ENCODE measurements around the gene TSEN54.
"Not testable (repeated sequence)": the region's sequence is repeated elsewhere in the genome, so short reads cannot be mapped to it uniquely, and the experiment has no call there.

TSEN54 gene

DNA sequence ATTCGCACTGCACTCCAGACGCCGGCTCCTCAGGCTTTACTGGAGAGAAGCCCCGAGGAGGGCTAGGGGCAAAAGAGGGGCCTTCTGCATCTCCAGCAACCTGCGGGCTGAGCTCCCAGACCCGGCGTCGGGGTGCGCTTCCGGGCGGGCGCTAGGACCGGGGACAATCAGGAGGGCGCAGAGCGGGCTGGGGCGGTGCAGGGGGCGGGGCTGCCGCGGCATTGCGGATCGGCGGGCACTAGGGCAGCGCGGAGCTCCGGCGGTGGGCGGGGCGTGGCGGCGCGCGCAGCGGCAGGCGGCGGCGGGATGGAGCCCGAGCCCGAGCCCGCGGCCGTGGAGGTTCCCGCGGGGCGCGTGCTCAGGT lies at the start of gene TSEN54:
Gene TSEN54 (plus strand): TSS at position 274 of the 364 bp plus-strand sequence. CDS start 33 bp downstream, at position 307.
- DNase-seq (ENCODE audit: low spot score), result peak; percentile 95

DNA sequence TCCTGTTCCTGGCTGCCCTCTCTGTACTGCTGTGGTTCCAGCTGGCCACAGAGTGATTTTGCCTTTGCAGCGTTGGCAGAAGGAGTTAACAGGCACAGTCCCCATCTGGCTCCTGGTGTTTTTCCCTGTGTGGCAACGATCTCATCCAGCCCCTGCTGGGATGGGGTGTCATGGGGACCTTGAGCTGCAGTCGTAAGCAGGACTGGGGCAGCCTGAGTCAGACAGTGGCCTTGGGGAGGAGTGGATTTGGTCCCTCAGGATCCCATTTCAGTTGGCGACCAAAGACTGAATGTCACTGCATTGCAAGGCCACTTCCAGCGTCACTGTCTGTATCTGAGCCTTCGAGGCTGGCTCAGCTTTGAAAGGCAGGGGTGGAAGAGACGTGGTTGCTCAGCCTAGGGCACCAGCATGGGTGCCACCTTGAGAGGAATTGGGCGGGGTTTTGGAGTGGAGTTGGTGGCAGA lies 48.0 kb upstream of the TSEN54 start:
- no peak for DNase-seq (ENCODE audit: low spot score)

DNA sequence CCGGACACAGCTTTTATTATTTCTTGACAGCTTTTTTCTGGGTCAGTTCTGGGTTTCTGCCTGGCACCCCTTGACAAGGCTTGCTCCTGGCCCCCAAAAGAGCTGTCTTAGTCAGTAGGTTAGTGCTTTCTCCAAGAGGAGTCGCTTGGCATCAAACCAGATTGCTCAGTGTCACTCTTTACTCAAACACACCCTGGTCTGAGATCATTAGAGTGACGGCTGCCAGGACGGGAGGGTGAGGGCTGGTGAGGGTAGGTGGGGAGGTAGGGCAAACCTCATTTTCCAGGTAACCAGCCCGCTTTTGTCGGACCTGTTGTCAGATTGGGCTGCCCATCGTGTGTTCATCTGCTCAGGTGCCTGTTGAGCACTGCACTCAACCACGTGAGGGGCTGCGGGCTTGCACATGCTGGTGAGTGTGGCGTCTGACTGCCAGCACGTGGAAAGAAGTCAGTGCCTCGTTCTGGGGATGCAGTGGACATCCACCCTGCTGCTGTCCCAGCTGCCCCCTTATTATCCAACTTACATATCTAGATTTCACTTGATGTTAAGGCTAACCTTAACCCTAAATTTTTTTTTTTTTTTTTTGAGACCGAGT lies 47.5 kb upstream of the TSEN54 start:
- DNase-seq (ENCODE audit: low spot score), result no peak

DNA sequence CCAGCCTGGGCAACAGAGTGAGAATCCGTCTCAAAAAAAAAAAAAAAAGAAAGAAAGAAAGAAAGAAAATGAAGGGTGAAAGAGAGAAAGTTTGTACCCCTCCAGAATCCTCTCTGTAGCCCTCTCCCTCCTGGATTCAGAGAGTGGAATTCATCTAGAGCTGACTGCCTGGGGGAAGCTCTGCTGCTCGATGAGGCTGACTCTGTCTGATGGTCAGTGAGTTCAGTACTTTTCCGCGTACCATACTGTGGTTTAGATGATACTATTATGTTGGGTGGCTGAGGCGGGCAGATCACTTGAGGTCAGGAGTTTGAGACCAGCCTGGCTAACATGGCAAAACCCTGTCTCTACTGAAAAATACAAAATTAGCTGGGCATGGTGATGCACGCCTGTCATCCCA lies 45.1 kb upstream of the TSEN54 start:
- DNase-seq (ENCODE audit: low spot score), result no peak

DNA sequence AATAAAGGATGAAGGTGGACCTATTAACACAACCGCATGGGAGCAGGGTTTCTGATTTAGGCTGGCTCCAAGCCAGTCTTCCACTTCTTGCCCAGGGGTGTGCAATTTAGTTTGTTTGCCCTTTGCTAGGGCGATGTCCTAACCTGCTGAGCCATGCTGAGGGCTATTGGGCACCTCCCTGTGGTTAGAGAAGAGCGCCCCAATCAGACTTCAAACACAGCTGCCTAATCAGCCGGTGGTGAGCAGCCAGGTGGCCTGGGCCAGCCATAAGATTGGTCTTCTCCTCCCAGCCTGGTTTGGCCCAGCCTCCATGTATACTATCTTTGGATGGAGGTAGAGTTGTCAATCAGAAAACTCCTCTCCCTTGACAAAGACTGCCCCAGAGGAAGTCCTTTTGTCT lies 44.2 kb upstream of the TSEN54 start:
- no peak for DNase-seq (ENCODE audit: low spot score)

DNA sequence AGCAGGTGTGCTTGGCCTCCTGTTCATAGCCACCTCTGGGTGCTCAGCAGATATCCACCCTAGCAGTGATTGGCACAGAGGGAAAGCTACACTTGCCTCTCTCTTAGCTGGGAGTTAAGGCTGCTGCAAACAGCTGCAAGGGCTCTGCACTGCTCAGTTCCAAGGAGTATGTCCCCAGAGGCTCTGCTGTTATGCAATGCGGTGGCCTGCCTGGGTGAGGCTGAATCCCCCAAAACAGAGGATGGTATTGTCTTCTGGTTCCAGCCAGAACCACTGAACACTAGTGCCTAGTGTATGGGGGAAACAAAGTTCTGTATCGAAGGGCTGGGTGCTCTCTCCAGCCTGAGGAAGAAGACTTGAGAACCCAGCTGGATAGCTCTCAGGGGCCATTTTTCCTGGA lies 43.1 kb upstream of the TSEN54 start:
- no peak for DNase-seq (ENCODE audit: low spot score)

DNA sequence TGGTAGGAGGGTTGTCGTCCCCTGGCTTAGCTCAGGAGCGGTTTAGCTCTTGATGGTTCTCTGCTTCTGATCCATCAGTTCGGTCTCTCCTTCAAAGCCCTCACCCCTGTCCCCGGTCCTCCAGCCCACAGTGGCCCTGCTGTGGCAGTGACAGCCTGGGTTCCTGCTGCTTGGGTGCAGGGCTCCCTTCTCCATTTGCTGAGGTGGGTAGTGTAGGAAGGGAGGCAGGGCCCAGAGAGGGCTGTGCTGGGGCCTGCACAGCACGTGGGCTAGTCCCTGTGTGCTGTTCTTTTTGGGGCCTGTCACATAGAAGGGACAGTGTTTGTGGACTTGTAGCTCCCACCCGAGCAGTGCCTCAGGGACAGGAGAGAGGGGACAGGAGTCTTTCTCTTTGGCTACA lies 41.6 kb upstream of the TSEN54 start:
- no peak for DNase-seq (ENCODE audit: low spot score)

DNA sequence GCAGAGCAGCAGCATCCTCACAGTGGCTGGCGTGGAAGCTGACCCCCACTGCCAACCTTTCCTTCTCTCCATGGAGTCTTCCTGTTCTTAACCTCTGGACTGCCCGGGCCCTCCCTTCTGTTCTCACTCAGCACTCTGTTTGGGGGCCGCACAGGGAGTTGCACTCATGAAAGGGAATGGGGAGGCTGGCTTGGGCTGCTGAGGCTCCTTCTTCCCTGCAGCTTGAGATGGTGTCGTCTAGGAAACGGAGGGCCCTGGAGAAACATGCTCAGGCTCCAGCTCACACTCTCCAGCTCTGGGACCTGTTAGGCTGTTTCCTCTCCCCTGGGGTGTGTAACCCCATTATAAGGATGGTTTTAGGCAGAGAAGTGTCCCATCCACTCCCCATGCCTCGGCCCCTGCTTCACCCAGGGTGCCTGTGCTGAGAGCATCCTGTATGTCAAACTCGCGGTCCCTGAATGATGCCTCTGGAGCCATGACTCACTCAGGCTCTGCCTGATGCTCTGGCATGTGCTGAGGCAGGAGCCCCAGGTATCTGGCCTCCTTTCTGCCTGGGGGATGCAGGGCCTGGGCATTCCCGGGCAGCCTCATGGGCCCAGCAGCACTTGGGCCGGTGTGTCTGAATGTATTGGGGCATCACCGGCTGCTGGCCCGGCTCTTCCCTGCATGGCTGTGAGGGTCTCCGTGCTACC lies 41.0 kb upstream of the TSEN54 start:
- DNase-seq (ENCODE audit: low spot score), result no peak

DNA sequence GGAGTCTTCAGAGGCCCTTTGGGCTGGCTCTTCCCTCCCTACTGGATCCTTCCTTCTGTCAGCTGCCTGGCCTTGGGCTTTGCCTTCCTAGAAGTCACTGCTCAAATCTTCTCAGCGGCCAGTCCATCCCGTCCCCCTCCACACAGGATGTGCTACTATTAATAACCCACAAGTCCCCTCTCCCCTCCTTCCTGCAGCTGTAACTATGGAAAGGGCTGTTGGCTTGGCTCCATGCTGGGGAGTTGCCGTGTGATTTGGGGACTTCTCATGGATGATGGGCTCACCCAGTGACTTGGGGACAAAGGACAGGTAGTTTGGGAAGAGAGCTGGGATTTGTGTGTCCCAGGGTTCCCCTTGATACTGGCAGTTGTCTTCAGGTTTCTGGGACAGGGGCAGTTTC lies 40.5 kb upstream of the TSEN54 start:
- no peak for DNase-seq (ENCODE audit: low spot score)

DNA sequence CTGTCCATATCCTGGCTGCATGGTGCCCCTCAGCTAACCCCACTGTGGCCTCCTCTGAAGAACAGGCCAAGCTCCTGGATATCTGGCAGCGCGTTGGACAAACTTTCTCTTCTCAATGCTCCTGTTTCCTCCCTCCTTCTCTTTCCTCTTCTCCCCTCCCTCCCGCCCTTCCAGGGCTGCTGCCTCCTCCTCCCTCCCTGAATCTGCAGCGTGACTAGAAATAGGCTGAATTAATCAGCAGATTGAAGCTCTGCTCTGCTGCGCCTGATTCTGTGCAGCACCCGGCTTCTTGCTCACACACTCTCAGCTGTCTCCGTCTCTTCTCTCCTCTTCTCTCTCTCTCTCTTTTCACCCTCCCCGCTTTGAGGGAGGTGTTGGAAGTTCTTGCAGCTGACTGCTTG lies 40.1 kb upstream of the TSEN54 start:
- DNase-seq (ENCODE audit: low spot score), result no peak

DNA sequence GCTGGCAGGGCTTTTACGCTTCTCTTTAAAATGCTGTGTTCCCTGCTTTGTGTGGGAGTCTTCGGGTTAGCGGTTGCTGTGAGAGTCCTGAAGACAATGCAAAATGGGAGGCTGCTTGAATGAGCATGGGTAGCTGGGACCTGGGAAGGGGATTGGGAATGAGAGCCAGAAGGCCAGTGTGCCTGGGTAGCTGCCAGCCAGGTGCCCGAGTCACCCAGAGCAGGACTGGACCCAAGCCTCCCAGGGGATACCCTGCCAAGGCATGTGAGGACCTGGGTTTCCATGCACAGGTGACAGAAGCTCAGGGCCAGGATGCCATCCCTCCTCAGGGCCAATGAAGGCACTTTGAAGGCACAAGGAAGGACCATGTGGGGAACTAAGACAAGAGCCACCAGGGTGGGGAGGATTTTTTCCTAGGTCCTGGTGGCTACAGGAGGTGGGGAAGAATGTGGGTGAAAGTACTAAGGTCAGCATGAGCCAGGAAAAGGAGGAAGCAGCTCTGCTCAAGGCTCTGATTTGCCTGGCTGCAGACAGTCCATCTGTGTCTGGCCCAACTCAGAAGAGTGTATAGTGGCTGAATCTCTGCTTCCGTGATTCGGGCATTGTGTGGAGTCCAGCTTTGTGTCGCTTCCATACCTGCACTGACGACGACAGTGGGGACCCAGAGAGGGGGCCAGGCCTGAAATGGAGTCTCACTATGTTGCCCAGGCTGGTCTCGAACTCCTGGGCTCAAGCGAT lies 39.4 kb upstream of the TSEN54 start:
- DNase-seq (ENCODE audit: low spot score), result no peak

DNA sequence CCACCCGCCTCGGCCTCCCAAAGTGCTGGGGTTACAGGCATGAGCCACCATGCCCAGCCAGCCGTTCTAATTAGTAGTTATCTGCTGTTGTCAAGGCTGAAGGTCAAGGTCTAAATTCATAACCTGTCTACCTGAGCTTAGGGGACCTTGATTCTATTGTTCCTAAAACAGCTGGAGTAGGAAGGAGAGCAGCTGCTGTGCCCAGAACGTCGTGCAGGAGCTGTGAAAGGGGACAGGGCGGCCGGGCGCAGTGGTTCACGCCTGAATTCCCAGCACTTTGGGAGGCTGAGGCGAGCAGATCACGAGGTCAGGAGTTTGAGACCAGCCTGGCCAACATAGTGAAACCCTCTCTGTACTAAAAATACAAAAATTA lies 38.9 kb upstream of the TSEN54 start:
- not testable (repeated sequence) for DNase-seq (ENCODE audit: low spot score)

DNA sequence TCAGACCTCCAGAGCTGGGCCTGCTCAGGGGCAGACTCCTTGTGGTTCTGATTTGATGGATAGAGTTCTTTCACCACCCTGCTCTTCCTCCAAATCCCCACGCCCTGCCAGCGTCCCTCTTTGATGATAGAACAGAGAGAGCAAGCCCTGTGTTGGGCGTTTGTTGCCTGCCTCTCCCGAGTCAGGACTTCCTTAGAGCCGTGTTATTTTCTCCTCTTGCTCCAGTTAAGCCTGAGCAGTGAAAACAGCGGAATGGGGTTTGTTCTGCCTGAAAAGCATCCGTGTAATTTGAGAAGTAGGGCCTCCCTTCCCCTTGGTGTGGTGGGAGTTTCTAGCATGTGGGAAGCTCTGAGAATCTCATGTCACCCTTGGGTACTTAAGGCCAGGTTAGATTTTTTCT lies 37.8 kb upstream of the TSEN54 start:
- no peak for DNase-seq (ENCODE audit: low spot score)

DNA sequence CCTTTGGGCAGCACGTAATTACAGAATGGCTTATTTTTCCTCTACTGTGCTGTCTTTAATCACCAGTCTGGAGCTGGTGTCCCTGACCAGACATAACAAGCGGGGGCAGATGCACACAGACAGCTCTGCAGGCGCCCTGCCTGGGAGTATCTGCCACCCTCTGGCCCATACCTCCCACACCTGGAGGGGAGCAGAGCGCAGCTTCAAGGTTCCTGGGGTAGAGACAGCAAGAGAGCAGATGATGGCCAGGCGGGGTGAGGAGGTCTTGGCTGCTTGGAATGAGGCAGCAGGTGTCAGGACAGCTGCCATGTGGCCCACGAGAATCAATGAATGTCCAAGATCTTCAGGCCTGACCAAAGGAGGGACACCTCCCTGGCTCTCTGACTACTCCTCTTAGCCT lies 36.0 kb upstream of the TSEN54 start:
- no peak for DNase-seq (ENCODE audit: low spot score)

DNA sequence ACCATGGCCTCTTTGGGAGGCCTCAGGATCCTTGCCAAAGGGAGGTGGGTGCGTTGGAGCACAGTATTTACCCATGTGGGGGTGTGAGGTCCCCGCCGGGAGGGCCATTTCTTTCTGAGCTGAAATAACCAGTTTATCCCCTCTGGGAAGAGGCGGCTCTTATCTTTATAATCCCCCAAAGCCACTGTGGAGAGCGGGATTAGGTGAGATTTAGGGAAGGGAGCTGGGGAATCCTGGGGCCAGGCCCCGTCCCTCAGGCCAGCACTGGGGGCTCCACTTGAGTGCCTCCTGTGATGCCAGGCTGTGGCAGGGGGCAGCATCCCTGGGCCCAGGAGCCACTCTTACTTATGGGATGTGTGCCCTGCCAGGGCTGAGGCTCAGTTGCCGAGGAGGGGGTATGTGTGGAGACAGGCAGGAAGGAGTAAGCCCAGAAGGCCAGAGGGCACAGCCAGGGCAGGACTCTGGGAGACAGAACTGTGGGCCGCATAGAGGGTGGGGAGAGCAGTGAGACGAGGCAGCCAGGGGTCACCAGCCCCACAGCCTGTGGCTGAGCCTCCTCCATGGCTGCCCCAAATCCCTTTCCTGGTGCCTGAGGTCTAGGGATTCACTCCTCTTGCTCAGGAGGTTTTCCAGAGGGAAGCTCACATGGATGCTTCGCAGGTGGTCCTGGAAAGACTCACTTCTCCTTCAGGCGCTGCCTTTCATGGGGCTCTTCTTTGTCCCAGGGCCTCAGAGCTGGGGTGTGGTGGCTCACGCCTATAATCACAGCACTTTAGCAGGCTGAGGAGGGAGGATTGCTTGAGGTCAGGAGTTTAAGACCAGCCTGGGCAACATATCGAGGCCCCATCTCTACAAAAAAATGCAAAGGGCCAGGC lies 34.9 kb upstream of the TSEN54 start:
- DNase-seq (ENCODE audit: low spot score), result no peak

DNA sequence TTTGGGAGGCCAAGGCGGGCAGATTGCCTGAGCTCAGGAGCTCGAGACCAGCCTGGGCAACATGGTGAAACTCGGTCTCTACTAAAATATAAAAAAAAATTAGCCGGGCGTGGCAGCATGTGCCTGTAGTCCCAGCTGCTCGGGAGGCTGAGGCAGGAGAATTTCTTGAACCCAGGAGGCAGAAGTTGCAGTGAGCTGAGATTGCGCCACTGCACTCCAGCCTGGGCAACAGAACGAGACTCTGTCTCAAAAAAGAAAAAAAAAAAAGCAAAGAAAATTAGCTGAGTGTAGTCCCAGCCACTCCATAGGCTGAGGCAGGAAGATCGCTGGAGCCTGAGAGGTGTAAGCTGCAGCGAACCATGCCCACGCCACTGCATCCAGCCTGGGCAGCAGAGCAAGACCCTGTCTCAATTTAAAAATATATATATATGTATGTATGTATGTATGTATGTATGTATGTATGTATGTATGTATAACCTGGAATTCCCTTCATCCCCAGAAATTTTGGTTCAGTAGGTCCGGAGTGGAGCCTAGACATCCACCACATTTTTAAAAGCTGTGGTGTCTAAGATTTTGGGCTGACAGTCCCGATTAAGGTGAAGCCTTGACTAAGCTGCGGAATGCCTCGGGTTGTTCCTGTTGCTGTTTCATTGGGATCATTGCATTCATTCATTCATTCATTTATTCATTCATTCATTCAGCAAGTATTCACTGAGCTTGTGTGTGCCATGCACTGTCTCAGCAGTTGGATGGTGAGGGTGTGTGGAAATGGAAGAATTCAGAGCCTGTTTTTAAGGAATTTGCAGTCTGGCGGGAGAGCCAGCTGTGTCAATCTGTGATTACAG lies 34.0 kb upstream of the TSEN54 start:
- DNase-seq (ENCODE audit: low spot score), result no peak

DNA sequence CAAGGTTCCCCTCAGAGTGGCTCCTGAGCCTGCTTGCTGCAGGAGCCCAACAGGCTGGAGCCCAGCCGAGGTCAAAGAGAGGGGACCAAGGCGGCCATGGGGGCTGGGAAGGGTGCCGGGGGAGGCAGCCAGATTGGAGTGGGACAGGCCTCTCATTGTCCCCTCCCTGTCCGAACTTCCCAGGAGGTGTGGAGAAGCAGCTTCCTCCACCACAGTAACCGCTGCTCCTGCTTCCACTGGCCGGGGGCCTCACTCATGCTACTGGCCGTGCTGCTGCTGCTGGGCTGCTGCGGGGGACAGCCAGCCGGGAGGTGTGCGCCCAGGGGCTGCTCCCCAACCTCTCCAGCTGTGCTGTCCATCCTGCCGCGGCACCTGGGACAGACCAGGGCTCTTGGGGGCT lies 30.6 kb upstream of the TSEN54 start:
- no peak for DNase-seq (ENCODE audit: low spot score)

DNA sequence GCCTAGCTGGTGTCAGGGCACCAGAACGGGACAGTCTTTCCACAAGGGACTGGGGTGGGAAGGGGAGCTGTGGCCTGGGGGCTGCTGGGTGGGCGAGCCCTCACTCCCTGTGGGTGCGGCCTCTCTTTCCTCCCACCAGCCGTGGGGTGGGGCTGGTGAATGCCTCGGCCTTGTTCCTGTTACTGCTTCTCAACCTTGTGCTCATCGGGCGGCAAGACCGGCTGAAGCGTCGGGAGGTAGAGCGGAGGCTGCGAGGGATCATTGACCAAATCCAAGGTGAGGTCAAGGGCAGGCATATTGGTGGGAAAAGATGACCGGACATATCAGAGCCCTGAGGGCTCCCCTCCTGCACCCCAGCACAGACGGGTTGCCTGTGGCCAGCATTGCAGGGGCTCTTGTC lies 30.2 kb upstream of the TSEN54 start:
- DNase-seq (ENCODE audit: low spot score), result no peak

DNA sequence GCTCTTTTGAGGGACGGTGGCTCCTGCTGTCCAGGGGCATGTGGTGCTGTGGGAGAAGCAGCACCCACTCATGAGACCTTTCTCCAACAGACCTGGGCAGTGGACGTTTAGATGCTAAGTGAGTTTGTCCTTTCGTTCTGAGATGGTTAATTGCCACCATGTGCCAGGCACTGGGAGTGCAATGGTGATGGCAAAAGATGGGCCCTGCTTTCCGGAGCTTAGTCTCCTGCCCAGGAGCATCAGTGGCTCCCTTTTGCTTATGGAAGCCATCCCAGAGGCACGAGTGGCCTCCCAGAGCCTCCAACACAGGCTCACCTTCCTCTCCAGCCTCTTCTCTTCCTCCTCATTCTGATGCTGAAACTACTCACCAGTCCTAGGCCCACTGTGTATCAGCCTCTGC lies 29.4 kb upstream of the TSEN54 start:
- DNase-seq (ENCODE audit: low spot score), result no peak

DNA sequence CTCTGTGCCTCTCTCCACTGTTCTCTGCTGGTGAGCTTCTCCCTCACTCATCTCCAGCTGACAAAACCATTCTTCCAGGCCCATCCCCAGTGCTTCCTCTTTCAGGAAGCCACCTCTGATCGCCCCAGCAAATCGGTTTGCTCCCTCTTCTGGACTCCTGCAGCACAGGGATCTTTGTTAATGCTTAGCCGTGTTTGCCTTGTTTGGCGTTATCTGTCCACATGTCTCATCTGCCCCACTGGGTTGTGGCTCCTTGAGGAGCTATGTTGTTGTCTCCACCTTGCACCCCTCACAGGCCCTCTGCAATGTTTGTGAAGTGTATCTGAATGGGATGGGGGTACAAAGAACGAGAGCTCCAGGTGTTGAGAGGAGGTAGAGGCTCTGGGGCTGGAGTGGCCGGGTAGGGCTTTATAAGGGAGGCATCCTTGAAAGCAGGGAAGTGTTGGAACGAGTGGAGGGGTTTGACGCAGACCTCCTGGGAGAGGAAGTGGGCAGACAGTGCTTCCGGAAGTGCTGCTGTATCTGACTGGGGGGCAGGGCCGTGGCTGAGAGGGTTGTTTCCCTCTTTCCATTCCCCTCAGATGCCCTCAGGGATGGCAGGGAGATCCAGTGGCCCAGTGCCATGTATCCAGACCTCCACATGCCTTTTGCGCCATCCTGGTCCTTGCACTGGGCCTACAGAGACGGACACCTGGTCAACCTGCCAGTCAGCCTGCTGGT lies 28.8 kb upstream of the TSEN54 start:
- DNase-seq (ENCODE audit: low spot score), result peak; percentile 45

All from activated CD4-positive, alpha-beta T cell treated with anti-CD3 and anti-CD28 coated beads, Interleukin-2, Interleukin-4, amounts not matched to agents 100 ng/mL and 50 ng/mL, durations not matched to agents 16 hours and 8 hours (primary cell).